Measurements from ENCODE around the gene SEMA3D. TPM values are rescaled to one million over a fixed set of nuclear protein-coding genes. Genes with fewer than 3 reads are reported as not detected.

SEMA3D gene
- total and polyA plus RNA-seq, 4 donors = 0.53 to 49.0 (median 2.6) TPM

- ATAC-seq (ENCODE audit: insufficient read depth, low FRiP score) = no peak
- H3K4me1 ChIP-seq (ENCODE audit: control insufficient read depth in 5 of 5, insufficient read depth in 5 of 5, low read length in 5 of 5) = peaks cover 0 to 4% (median 0%) of the 10 kb centered on the region in 5 donors
- no peaks in the 10 kb centered on the region for H3K27me3 ChIP-seq (ENCODE audit: control insufficient read depth in 3 of 3, insufficient read depth in 3 of 3, low read length in 2 of 3)
- H3K4me3 ChIP-seq = no peak overlapping the region
- H3K9me3 ChIP-seq (ENCODE audit: control insufficient read depth in 4 of 4, insufficient read depth in 3 of 4, low read length in 3 of 4) = no peaks in the 10 kb centered on the region
- no peaks in the 10 kb centered on the region for H3K36me3 ChIP-seq (ENCODE audit: control insufficient read depth in 4 of 4, insufficient read depth in 4 of 4, low read length in 4 of 4)
- H3K9ac ChIP-seq (ENCODE audit: insufficient read depth in 1 of 2, low read length in 2 of 2) = no peak overlapping the region
- DNase-seq = no peak
- 93 to 94% methylated on average over 4 of the region's 4 CpGs for WGBS, 2 donors
- no peak overlapping the region for H3K27ac ChIP-seq (ENCODE audit: low read depth in 1 of 2, low read length in 1 of 2)
- TF ChIP-seq, protein P1, sequence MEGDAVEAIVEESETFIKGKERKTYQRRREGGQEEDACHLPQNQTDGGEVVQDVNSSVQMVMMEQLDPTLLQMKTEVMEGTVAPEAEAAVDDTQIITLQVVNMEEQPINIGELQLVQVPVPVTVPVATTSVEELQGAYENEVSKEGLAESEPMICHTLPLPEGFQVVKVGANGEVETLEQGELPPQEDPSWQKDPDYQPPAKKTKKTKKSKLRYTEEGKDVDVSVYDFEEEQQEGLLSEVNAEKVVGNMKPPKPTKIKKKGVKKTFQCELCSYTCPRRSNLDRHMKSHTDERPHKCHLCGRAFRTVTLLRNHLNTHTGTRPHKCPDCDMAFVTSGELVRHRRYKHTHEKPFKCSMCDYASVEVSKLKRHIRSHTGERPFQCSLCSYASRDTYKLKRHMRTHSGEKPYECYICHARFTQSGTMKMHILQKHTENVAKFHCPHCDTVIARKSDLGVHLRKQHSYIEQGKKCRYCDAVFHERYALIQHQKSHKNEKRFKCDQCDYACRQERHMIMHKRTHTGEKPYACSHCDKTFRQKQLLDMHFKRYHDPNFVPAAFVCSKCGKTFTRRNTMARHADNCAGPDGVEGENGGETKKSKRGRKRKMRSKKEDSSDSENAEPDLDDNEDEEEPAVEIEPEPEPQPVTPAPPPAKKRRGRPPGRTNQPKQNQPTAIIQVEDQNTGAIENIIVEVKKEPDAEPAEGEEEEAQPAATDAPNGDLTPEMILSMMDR (IDR thresholded peaks at IDR 0.05; ENCODE audit: control extremely low read depth, extremely low read depth) = no peak
Observed at GRCh38 chr7:85130702-85131101, 56.2 kb downstream of the SEMA3D start.

GRCh38 chr7:85126383-85126782 lies 60.5 kb downstream of the SEMA3D start:
- no peaks in the 10 kb centered on the region for H3K36me3 ChIP-seq (ENCODE audit: control insufficient read depth in 4 of 4, insufficient read depth in 4 of 4, low read length in 4 of 4)
- no peak for DNase-seq
- no peak overlapping the region for H3K9ac ChIP-seq (ENCODE audit: insufficient read depth in 1 of 2, low read length in 2 of 2)
- ATAC-seq (ENCODE audit: insufficient read depth, low FRiP score) = no peak
- no peaks in the 10 kb centered on the region for H3K27me3 ChIP-seq (ENCODE audit: control insufficient read depth in 3 of 3, insufficient read depth in 3 of 3, low read length in 2 of 3)
- H3K27ac ChIP-seq (ENCODE audit: low read depth in 1 of 2, low read length in 1 of 2) = no peak overlapping the region
- H3K4me3 ChIP-seq = no peak overlapping the region
- TF ChIP-seq, protein P1 (IDR thresholded peaks at IDR 0.05; ENCODE audit: control extremely low read depth, extremely low read depth) = no peak
- no peaks in the 10 kb centered on the region for H3K9me3 ChIP-seq (ENCODE audit: control insufficient read depth in 4 of 4, insufficient read depth in 3 of 4, low read length in 3 of 4)
- WGBS, 2 donors = 71 to 82% methylated on average over 2 of the region's 2 CpGs
- H3K4me1 ChIP-seq (ENCODE audit: control insufficient read depth in 5 of 5, insufficient read depth in 5 of 5, low read length in 5 of 5) = peaks cover 0 to 6% (median 0%) of the 10 kb centered on the region in 5 donors

DNA sequence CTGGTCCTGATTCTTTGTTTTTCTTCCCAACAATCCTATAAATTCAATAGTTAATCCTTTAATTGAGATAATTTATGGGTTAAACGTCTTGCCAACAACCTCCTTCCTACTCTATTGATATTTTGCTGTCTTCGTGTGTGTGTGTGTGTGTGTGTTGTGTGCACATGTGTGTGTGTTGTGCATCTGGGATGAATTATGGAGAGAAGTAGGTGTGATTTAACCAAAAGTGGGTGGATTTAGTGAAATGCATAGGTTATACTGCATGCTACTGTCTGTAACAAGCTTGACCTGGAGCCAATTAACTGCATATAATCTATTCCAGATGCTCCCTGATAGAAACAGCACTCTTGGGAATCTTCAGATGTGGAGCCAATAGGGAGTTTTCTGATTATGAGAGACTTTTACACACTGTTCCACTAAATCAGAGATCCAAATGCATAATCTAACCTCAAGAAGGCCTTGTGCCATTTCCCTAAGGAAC lies 61.2 kb downstream of the SEMA3D start:
- DNase-seq = peak in 2 of 3 donors; percentile 60 to 69
- Histone ChIP-seq H3K4me1 (ENCODE audit: control insufficient read depth in 5 of 5, insufficient read depth in 5 of 5, low read length in 5 of 5) (peaks cover 0 to 6% (median 0%) of the 10 kb centered on the region in 5 donors), H3K27ac (ENCODE audit: low read depth in 1 of 2, low read length in 1 of 2) (no peak overlapping the region), H3K36me3 (ENCODE audit: control insufficient read depth in 4 of 4, insufficient read depth in 4 of 4, low read length in 4 of 4) (no peaks in the 10 kb centered on the region), H3K9ac (ENCODE audit: insufficient read depth in 1 of 2, low read length in 2 of 2) (no peak overlapping the region), H3K27me3 (ENCODE audit: control insufficient read depth in 3 of 3, insufficient read depth in 3 of 3, low read length in 2 of 3) (no peaks in the 10 kb centered on the region), H3K4me3 (no peak overlapping the region), H3K9me3 (ENCODE audit: control insufficient read depth in 4 of 4, insufficient read depth in 3 of 4, low read length in 3 of 4) (no peaks in the 10 kb centered on the region)
- no peak for ATAC-seq (ENCODE audit: insufficient read depth, low FRiP score)
- TF ChIP-seq, protein P1 (IDR thresholded peaks at IDR 0.05; ENCODE audit: control extremely low read depth, extremely low read depth) = no peak
- WGBS, 2 donors = 58 to 61% methylated on average over 2 of the region's 2 CpGs

DNA sequence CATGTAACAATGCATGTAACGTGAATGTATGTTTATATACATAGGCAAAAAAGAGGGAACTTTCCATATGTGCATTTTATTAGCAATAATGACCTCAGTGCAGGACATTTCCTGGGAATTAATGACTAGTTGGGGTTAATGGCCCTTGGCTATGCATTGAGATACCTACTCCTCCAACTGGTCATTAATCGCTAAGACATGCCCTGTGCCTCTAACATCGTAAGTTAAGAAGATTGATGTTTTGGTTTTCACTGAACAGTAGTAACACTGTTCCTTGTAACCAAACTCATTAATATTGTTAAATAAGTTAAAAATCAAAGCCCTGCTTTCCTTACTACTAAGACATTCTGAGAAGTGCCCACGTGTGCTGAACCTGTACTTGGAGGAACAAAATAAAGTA lies 61.7 kb downstream of the SEMA3D start:
- WGBS, 2 donors = 85 to 93% methylated on average over 4 of the region's 4 CpGs
- Histone ChIP-seq H3K27me3 (ENCODE audit: control insufficient read depth in 3 of 3, insufficient read depth in 3 of 3, low read length in 2 of 3) (no peaks in the 10 kb centered on the region), H3K4me3 (no peak overlapping the region), H3K4me1 (ENCODE audit: control insufficient read depth in 5 of 5, insufficient read depth in 5 of 5, low read length in 5 of 5) (peaks cover 0 to 6% (median 0%) of the 10 kb centered on the region in 5 donors), H3K27ac (ENCODE audit: low read depth in 1 of 2, low read length in 1 of 2) (no peak overlapping the region), H3K36me3 (ENCODE audit: control insufficient read depth in 4 of 4, insufficient read depth in 4 of 4, low read length in 4 of 4) (no peaks in the 10 kb centered on the region), H3K9me3 (ENCODE audit: control insufficient read depth in 4 of 4, insufficient read depth in 3 of 4, low read length in 3 of 4) (no peaks in the 10 kb centered on the region), H3K9ac (ENCODE audit: insufficient read depth in 1 of 2, low read length in 2 of 2) (no peak overlapping the region)
- DNase-seq (no peak), ATAC-seq (ENCODE audit: insufficient read depth, low FRiP score) (no peak)
- TF ChIP-seq, protein P1 (IDR thresholded peaks at IDR 0.05; ENCODE audit: control extremely low read depth, extremely low read depth) = no peak
